Tibial artery (tissue), 4 donors: ENCODE data around the gene JADE2.

Source experiments
- DNase-seq, 2 donors: peaks; one replicate each; pipeline ENCODE4 v3.0.0-alpha.2; 2019
- H3K27ac ChIP-seq, 2 donors: fragments of 200-600 bp; sonication (generic) in 1 of 2; 1 replicate in 1 of 2; 2 replicates in 1 of 2; pipeline ENCODE4 v1.5.1; 2018 to 2019; ENCODE audit warnings: mild to moderate bottlenecking in 1 of 2
- H3K27me3 ChIP-seq, 2 donors: fragments of 200-600 bp; sonication (generic) in 1 of 2; one replicate each; pipeline versions ENCODE4 v1.5.1 to v1.6.0; 2016 to 2019
- H3K36me3 ChIP-seq, 3 donors: fragments of 200-600 bp; sonication (generic) in 2 of 3; one replicate each; pipeline ENCODE4 v1.5.1; 2016 to 2019; ENCODE audit warnings: mild to moderate bottlenecking in 2 of 3
- H3K4me1 ChIP-seq, 4 donors: fragments of 200-600 bp; sonication (generic) in 2 of 4; 1 replicate in 3 of 4; 2 replicates in 1 of 4; pipeline ENCODE4 v1.5.1; 2016 to 2019
- H3K4me3 ChIP-seq, 2 donors: fragments of 200-600 bp; sonication (generic) in 1 of 2; 1 replicate in 1 of 2; 2 replicates in 1 of 2; pipeline ENCODE4 v1.5.1; 2018 to 2019; ENCODE audit warnings: mild to moderate bottlenecking in 2 of 2
- H3K9me3 ChIP-seq, 3 donors: fragments of 200-600 bp; sonication (generic) in 1 of 3; one replicate each; pipeline ENCODE4 v1.5.1; 2016 to 2019
- CTCF ChIP-seq, 2 experiments: fragments of 200-600 bp in 1 of 2; fragments of 450-650 bp in 1 of 2; IDR thresholded peaks; one replicate each; pipeline ENCODE4 v1.5.1; 2017 to 2019; ENCODE audit warnings: antibody characterized with exemption in 2 of 2, mild to moderate bottlenecking in 1 of 2, moderate library complexity in 1 of 2
- intact Hi-C: fragments of 100-400 bp; cut with DNase I; formaldehyde crosslinking; loops from one replicate; pipeline ENCODE4 v1.15.0; 2023; ENCODE audit warnings: low total_unique reads

JADE2 gene

DNA sequence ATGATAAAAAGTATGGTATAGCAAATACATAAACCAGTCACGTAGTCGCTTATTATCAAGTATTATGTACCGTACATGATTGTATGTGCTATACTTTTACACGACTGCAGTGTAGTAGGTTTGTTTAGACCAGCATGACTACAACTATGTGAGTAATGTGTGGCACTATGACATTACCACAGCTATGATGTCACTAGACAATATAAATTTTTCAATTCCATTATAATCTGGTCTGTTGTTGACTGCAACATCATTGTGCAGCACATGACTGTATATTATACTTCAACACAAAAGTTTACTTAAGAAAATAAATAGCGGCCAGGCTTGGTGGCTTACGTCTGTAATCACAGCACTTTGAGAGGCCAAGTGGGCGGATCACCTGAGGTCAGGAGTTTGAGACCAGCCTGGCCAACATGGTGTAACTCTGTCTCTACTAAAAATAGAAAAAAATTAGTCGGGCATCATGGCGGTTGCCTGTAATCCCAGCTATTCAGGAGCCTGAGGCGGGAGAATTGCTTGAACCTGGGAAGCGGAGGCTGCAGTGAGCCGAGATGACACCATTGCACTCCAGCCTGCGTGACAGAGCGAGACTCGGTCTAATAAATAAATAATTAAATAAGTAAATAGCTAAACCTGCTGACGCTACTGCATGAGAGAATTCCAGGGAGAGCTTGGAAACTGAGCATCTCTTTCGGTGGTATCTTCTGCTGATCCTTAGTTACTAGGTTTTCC, 24.6 kb upstream of the JADE2 start:
- intact Hi-C loops, result no loop called here
- Histone ChIP-seq H3K27ac (no peak overlapping the region), H3K9me3 (no peaks in the 10 kb centered on the region), H3K4me3 (no peak overlapping the region), H3K27me3 (no peaks in the 10 kb centered on the region), H3K4me1 (peaks cover 0 to 12% (median 11%) of the 10 kb centered on the region in 4 donors), H3K36me3 (no peaks in the 10 kb centered on the region)
- no peak for TF ChIP-seq CTCF (IDR thresholded peaks at IDR 0.05)
- peak in 1 of 2 donors; percentile 25 for DNase-seq

GRCh38 chr5:134502259-134502658, 23.2 kb upstream of the JADE2 start:
- intact Hi-C loops, result no loop called here
- no peaks in the 10 kb centered on the region for H3K36me3 ChIP-seq
- H3K9me3 ChIP-seq, result no peaks in the 10 kb centered on the region
- peaks cover 0 to 17% (median 12%) of the 10 kb centered on the region in 4 donors for H3K4me1 ChIP-seq
- TF ChIP-seq CTCF (IDR thresholded peaks at IDR 0.05), result no peak
- H3K27ac ChIP-seq, result no peak overlapping the region
- no peak overlapping the region for H3K4me3 ChIP-seq
- DNase-seq, result peak in 1 of 2 donors; percentile 11
- no peaks in the 10 kb centered on the region for H3K27me3 ChIP-seq

GRCh38 chr5:134503088-134503936, 22.2 kb upstream of the JADE2 start:
- intact Hi-C loops, result no loop called here
- peak overlapping the region; percentile 59 to 69 for H3K27ac ChIP-seq
- no peaks in the 10 kb centered on the region for H3K9me3 ChIP-seq
- DNase-seq, result peak; percentile 80 to 87
- H3K36me3 ChIP-seq, result no peaks in the 10 kb centered on the region
- no peak overlapping the region for H3K4me3 ChIP-seq
- peaks cover 0 to 17% (median 12%) of the 10 kb centered on the region in 4 donors for H3K4me1 ChIP-seq
- no peaks in the 10 kb centered on the region for H3K27me3 ChIP-seq
- TF ChIP-seq CTCF (IDR thresholded peaks at IDR 0.05), result no peak

- peak overlapping the region; percentile 59 to 69 for H3K27ac ChIP-seq
- no peaks in the 10 kb centered on the region for H3K27me3 ChIP-seq
- no peaks in the 10 kb centered on the region for H3K9me3 ChIP-seq
- H3K36me3 ChIP-seq, result no peaks in the 10 kb centered on the region
- H3K4me1 ChIP-seq, result peaks cover 0 to 17% (median 12%) of the 10 kb centered on the region in 4 donors
- no peak for DNase-seq
- H3K4me3 ChIP-seq, result no peak overlapping the region
- TF ChIP-seq CTCF (IDR thresholded peaks at IDR 0.05), result no peak
- intact Hi-C loops, result no loop called here
Observed at GRCh38 chr5:134503937-134504437, 21.5 kb upstream of the JADE2 start.

- Histone ChIP-seq H3K4me3 (no peak overlapping the region), H3K27me3 (no peaks in the 10 kb centered on the region), H3K27ac (peak overlapping the region in 1 of 2 donors; percentile 69), H3K4me1 (peaks cover 0 to 17% (median 12%) of the 10 kb centered on the region in 4 donors), H3K9me3 (no peaks in the 10 kb centered on the region), H3K36me3 (no peaks in the 10 kb centered on the region)
- DNase-seq, result peak in 1 of 2 donors; percentile 62
- TF ChIP-seq CTCF (IDR thresholded peaks at IDR 0.05), result no peak
- intact Hi-C loops, result no loop called here
Observed at GRCh38 chr5:134504629-134505300, 20.7 kb upstream of the JADE2 start.
